DMS53 treated with DMSO at 0.1 percent for 48 hours (cell line): Measurements from ENCODE around the gene SNHG17.
"Not testable (repeated sequence)": the region's sequence is repeated elsewhere in the genome, so short reads cannot be mapped to it uniquely, and the experiment has no call there.

Experiments used
- DNase-seq: peaks from one replicate; lab custom pipeline; 2025; ENCODE audit not compliant: unreplicated experiment; lab: John Stamatoyannopoulos, UW

Gene SNHG17

DNA sequence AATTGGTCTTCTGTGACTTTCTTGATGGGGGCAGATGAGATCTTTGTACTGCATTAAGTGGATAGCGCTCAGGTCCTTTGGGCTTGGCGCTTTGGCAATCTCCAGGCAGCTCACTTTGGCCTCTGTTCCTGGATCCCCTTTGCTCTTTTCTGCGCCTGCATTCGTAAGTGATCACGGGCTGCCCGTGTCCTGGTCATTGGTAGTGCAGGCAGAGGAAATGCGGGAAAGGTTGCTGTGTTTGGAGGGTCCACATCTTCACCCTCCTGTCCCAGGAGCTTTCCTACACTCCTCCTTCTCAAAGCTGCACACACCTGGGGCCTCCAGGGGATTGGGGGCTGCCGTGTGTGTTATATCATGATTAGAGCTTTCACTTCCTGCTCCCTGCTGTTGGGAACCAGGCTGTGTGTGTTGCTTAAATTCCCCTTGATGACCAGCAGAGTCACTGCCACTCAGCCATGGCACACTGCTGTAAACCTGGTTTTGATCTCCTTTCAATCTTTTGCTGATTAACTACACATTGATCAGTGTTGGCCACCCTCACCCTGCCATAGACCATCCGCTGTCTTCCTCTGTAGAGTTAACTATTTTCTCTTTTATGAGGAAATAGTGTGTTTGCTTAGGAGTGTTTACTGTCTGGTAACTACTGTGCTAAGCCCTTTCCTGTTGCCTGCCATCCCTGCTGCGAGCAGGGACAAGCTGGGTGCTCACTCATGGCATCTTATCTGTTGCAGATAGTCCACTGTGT lies 13.0 kb upstream of the SNHG17 start:
- peak; percentile 13 for DNase-seq

DNA sequence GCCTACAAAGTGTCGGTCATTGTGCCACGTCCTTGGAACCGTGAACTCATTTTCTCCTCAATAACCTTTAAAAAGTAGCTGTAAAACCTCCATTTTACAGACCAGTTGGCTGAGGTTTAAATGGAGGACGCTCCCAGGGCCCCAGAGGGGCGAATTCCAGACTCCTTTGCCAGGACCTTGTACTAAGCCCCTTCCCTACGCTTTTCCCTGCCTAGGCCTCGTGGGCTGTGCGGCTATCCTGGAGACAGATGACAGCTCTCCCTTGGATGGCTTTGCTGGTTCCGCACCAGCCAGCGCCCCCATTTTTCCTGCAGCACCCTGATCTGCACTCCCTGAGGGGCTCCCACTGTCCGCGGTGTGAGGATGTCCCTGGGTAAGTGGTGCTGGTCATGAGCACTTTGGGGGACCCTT lies 12.1 kb upstream of the SNHG17 start:
- DNase-seq: no peak

DNA sequence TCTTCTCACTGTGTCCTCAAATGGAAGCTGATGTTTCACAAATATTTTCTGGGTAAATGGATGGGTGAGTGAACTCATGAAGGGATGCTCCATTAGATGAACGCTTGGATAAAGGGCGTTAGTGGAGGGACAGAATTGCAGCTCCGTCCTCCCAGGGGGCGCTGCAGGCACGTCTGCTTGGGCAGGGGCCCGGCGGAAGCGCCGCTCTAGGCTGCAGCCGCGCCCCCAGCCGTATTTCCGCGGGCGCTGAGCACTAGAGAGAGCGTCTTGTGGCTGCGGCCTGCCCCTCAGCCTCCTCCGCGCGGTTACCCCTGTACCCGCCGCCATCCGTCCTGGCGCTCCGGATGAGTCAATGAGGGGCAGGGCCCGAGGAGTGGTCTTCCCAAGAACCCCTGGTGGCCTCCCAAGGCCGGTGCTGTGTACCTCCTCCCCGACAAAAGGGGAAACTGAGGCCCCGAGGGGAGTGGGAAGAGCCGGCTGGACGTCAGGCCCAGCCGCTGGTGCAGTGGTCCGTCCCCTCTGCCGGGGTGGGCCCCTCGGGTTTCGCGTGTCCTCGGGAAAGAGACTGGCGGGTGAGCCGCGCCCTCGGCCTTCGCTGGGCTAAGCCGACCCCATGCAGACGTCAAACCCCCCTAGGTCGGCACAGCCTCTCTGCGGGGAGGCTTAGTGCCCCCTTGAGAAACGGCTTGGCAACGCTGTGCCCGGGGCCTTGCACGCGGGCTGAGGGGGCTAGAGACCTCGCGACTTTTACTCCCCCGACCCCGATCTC lies 11.5 kb upstream of the SNHG17 start:
- peak; percentile 84 for DNase-seq

DNA sequence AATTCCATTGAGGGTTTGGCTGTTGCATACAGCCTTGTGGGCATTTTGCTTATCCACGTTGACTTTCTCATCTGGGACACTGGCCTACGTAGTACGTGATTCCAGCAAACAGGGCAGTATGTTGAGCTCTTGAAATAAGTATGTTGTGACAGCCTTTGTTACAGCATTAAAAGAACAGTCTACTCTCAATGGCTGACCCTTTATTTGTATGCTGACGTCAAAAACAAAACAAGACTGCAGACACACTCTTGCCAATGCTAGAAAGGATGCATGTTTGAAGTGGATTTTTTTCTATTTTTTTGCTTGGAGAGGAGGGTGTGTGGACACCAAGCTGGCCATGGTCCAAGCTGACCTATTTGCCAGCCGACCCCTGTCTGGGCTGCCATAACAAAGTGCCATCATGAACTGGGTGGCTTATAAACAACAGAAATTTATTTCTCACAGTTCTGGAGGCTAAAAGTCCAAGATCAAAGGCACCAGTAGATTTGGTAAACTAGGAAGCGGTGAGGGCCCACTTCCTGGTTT lies 10.8 kb upstream of the SNHG17 start:
- no peak for DNase-seq

DNA sequence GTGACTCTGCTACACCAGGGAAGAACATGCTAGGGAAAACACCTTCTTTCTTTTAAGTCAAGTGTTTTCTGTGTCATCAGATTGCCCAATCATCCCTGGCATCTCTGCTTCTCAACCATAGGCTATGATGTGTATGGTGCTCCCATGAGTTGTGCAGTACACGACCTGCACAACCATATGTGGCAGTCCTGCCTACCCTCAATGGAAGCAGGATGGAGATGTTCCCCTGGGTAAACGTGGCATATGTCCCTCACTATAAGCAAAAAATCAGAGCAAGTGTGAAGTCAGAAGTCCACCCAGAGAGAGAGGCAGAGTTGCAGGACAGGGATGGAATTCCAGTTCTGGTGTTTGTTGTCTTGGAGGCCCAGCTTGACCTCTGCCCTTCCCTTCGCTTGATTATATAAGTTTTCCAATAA lies 10.3 kb upstream of the SNHG17 start:
- DNase-seq: no peak

DNA sequence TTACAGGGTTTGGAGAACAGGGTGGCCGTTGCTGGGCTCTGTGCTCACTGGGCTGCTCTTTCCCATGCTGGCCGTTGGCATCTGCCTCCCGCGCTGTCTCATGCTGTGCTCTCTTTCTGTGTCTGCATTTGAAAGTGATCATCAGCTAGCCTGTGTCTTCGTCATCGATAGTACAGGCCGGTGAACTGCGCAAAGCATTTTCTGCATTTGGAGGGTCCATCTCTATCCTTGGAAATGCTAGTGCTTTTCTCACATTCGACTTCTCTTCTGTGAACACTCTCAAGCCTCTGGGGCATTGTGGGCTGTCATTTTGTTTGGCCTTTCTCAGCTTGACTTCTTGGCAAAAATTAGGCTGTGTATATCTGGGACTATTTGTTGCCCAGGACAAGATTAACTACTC lies 6.8 kb upstream of the SNHG17 start:
- DNase-seq: no peak

DNA sequence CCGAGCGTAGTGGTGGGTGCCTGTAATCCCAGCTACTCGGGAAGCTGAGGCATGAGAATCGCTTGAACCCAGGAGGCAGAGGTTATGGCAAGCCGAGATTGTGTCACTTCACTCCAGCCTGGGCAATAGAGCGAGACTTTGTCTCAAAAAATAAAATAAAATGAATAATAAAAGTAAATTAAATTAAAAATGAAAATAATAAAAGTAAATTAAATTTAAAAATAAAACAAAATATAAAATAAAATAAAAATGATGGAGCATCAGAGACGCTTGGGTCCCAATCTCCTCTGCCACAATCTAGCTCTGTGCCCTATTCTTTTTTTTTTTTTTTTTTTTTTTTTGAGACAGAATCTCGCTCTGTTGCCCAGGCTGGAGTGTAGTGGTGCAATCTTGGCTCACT lies 6.0 kb upstream of the SNHG17 start:
- DNase-seq: not testable (repeated sequence)

DNA sequence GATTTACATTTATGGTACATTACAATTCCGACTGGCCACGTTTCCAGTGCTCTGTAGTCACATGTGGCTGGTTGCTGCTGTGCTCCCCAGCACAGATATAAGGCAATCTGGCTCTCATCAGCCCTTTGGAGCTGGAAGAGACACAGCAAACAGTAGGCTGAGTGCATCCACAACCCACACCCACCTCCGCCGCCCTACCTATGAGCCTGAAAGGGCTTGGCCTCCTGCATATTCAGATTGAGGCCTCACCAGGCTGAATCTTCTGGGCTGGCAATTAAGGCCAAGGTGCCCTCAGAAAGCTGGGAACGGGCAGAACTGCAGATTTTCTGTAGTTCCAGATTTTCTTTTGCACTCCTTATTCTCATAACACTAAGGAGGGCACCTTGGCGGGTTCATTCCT lies 2.7 kb upstream of the SNHG17 start:
- no peak for DNase-seq

DNA sequence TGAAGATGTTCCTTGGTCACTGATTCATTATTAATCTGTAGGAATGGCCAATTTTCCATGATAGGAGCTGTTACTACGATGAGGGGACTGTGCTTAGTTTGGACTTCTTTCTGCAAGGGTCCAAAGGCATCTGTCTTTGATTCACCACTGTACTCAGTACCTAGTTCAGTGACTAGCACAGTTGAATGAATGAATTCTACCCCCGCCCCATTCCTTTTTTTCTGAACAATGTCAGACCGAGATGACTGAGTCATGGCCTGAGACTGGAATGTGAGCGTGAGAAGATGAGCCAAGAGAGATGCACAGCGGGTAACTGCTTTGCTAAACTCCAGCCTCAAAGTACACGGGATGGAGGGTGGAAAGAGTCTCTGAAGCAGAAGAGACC lies 419 bp upstream of the SNHG17 start:
- DNase-seq: no peak

DNA sequence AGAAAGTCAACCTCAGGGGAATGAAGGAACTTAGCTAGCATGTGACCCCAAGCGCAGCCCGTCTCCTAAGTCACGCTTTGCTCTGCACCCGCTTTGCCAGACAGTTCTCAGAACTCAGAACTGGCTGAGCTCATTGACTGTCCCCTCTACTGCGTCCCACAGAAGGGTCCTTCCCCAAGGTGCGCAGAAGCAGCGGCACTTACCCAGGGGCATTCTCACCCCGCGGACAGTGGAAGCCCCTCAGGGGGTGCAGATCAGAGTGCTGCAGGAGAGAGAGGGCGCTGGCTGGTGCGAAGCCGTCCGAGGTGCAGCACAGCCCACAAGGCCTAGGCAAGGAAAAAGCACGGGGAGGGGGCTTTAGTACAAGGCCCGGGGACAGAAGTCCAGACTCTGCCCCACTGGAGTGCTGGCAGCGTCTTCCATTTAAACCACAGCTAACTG lies 807 bp downstream of the SNHG17 start:
- DNase-seq: no peak

DNA sequence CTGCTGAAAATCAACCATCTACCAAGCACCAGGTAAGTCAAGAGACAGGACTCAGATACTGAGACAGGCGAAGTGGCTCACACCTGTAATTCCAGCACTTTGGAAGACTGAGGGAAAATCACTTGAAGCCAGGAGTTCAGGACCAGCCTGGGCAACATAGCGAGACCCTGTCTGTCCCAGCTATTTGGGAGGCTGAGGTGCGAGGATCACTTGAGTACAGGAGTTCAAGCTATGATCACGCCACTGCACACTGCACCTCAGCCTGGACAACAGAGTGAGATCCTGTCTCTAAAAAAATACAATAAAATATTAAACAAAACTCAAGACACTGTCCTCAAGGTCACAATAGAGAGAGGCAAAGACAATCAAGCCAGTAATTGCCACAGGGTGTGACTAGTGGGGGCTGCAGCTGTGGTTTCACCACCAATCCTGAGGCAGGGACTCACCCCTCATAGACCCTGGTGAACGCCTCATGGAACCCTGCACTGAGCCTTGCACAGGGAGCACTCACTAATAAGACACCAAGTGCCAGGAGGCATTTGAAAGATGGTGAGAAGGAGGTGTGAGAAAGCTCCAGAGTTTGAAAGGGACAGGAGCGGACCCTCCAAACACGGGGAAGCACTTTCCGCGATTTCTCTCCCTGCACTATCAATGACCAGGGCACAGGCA lies 1.7 kb downstream of the SNHG17 start:
- no peak for DNase-seq

DNA sequence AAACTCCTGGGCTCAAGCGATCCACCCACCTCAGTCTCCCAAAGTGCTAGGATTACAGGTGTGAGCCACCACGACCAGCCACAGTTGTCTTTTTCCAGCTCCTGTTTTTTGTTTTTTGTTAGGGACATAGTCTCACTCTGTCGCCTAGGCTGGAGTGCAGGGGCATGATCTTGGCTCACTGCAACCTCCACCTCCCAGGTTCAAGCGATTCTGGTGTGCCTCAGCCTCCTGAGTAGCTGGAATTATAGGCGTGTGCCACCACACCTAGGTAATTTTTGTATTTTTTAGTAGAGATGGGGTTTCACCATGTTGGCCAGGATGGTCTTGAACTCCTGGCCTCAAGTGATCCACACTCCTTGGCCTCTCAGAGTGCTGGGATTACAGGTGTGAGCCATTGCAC lies 2.3 kb downstream of the SNHG17 start:
- DNase-seq: not testable (repeated sequence)

DNA sequence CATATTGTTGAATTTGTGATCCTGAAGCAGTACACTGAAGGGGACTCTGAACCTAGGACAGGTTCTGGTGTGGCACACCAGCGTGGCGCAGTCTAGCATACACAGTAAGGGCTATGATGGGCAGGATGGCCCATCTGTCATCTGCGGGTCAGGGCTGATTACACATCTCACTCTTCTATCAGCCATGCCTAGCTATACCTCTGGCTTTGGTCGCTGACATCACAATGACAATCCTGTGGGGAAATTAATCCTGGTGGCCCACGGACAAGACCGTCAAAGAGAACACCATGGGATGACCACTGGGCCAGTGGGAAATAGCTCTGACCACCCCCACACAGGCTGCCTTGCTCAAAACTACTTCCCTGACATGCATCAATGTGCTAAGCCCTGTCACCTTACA lies 2.8 kb downstream of the SNHG17 start:
- no peak for DNase-seq

DNA sequence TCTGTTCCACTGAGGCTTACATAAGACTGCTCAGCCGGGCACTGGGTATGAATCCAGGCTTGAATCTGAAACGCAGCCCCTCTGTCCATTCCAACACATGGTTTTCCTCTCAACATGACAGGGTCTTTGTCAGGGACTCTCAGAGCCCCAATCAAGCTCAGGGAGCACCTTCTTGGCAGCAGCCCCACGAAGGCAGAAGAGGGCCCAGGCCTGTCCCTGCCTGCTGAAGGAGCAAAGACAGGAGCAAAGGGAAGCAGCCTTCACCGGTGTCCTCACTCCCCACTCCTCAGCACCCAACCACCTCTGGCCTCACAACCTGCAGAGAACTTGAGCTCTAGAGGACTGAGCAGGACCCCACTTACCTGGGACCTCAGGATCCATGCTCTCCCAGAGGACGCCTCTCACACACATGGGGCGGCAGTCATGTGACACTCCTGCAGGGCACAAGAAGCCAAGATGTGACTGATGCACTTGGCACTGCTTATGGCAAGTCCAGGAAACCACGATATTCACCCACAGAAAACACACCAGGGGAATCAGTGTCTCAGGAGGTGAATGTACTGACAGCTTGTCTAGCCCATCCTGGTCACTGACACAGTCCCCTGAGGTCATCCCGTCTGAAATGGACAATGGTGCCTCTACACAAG lies 4.3 kb downstream of the SNHG17 start:
- no peak for DNase-seq

DNA sequence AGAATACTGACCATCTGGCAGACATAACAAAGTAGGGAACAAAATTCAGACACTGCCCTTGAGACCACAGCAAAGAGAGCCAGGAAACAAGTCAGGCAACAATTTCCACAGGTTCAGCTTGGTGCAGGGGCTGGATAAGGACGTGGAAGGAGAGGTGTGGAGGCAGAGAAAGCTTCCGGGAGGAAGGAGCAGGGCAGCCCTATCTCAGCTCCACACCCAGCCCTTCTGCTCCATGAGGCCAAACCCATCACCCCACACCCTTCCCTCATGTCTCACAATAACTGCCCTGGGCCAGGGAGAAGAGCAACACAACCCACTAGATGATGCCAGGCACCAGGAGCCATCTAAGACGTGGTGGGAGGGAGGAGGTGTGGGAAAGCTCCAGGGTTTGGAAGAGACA lies 5.8 kb downstream of the SNHG17 start:
- DNase-seq: no peak

DNA sequence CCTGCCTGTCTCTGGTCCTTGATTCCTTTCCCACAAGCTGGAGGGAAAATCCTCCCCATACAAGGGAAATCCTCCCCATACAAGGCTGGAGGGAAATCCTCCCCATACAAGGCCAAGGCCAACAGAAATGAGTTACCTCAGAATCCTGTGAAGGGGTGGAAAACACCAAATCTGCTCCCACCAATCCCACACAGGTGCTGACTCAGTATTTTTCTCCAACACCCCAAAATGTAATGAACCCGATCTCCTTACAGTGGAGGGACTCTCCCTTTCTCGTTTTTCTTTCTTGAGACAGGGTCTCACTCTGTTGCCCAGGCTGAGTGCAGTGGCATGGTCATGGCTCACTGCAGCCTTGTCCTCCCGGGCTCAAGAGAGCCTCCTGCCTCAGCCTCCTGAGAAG lies 6.3 kb downstream of the SNHG17 start:
- DNase-seq: no peak

DNA sequence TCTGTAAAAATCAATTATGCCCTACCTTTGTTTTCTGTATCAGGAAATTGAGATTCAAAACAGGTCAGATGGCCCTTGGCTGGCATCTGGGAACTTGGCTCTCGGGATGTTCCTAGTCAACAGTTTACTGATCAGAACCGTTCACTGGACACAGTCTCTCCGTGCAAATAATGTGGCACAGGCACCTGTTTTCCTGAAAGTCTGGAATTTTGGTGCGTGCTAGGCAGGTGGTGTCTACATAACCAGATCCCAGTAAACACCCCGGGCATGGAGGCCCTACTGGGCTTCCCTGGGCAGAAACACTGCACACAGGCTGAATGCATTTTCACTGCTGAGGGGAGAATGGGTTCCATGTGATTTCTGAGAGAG lies 7.5 kb downstream of the SNHG17 start:
- DNase-seq: no peak

DNA sequence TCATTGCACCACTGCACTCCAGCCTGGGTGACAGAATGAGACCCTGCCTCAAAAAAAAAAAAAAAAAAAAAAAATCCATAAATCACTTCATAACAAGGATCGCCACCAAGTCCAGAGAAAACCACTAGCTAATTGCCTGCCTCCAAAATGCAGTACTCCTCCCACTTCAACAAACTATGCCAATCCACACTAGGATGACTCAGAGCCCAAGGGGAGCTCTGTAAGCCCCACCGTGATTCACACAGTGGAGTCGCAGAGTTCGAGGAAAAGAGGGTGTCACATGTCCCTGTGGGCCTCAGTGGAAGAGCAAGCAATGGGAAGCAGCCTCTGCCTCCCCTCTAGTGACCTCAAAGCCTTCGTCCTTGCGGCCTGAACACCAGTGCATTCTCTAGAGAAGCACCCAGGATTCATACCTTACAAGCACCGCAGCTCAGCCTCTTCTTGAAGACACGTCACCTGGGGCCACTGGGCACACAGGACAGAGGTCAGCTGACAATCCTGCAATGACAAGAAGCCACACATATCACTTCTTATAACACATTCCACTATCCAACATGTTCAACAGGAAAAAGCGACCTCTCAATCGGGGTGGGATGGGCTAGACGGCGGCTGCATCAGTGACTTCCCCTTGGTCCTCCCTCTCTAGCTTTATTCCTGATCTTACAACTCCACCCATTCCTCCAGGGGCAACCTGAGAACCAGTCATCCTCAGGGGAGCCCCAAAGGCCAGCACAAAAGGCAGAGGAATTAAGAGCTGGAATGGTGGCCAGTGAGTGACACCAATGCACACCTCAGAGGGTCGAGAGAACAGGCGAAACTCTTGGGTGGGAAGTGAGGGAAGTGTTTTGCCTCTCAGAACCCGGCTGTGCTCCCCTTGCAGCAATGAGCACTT lies 8.9 kb downstream of the SNHG17 start:
- no peak for DNase-seq

DNA sequence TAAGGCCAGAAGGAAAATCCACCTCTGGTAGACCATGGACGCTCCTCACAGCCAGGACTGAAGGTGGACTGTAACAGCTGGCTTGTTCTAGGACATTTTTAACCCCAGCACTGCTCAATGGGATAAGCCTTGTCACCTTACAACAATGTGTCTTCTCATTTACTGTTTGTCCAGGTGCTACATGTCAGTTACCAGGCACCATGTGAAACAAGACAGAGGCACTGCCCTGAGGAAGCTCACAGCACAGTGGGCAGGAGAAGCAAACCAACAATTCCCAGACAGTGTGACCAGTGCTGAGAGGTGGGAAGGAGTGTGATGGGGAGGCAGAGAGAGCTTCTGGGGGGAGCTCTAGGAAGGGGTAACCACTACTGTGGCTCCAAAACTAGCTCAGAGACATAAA lies 10.7 kb downstream of the SNHG17 start:
- no peak for DNase-seq

DNA sequence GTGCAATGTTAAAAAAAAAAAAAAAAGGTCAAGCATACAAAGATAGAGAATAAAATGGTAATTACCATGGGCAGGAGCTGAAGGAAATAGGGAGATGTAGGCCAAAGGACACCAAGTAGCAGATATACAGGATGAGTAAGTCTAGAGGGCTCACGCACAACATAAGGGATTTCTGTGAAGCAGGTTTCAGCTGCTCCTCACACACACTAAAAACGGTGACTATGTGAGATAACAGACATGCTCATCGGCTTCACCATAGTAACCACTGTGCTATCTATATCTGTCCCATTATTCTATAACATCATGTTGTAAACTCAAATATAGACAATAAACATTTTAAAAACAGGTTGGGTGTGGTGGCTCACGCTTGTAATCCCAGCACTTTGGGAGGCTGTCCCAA lies 11.6 kb downstream of the SNHG17 start:
- no peak for DNase-seq
